Hepatocyte (in vitro differentiated cells): ENCODE data around the gene CASTOR1.

Experiments
- CTCF ChIP-seq: fragments of 200-600 bp; sonication (generic); IDR thresholded peaks from 2 replicates; pipeline ENCODE4 v1.5.1; 2016; ENCODE audit warnings: antibody characterized with exemption, mild to moderate bottlenecking; ENCODE audit not compliant: poor library complexity
- EZH2 ChIP-seq: fragments of 200-600 bp; sonication (generic); IDR thresholded peaks from 2 replicates; pipeline ENCODE4 v1.6.1; 2016; ENCODE audit warnings: antibody characterized with exemption, mild to moderate bottlenecking, borderline replicate concordance

DNA sequence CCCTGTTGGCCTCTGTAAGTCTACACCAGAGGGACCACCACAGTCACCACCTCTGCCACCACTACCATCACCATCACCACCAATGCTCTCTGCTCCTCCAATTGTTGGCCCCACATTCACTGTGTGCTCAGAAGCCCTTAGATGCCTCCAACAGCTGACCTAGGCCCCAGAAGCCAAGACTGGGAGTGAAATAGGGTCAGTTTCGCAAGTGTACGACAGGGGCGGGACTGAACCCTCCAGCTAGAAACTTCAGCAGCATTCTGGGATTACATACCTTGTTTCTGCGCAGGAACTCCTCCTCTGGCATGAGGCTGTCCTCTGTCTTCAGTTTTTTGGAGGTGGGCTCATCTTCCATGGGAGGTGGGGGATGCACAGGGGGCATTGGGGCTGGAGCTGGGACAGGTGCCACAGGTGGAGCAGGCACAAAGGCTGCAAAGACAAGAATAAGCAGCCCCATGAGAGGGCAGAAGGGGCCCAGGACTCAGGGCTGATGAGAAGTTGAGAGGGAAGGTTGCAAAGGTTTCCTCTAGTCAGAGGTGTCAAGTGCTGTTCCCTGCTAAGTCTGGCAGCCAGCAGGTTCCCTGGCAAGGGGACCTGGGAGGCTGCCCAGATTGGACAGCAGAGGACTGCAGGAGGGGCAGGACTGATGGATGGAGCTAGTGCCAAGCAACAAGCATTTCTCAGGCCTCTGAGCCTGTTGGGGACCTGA is 47.6 kb upstream of the CASTOR1 start:
- no peak for TF ChIP-seq CTCF
- TF ChIP-seq EZH2: no peak
